ENCODE measurements around the gene AKT3.

Gene AKT3

DNA sequence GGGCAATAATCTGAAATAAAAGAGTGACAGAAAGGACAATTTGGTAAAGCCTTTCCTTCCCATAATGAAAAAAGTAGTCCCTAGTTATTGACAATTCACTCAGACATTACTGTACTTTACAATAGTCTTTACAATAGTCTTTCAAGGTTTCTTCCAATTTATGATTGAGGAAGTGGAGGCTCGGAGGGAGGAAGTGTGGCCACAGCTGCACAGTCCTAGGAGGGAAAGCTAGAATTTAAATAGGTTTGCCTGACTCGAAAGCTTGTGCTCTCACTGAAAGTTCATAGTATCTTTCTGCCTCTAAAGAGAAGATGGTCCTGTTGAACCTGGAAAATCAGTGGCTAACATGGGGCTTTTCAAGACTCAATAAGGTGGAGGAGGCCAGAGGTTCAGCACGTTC is 391.0 kb downstream of the AKT3 start:
- DNase-seq (ENCODE audit: low read depth), result no peak

DNA sequence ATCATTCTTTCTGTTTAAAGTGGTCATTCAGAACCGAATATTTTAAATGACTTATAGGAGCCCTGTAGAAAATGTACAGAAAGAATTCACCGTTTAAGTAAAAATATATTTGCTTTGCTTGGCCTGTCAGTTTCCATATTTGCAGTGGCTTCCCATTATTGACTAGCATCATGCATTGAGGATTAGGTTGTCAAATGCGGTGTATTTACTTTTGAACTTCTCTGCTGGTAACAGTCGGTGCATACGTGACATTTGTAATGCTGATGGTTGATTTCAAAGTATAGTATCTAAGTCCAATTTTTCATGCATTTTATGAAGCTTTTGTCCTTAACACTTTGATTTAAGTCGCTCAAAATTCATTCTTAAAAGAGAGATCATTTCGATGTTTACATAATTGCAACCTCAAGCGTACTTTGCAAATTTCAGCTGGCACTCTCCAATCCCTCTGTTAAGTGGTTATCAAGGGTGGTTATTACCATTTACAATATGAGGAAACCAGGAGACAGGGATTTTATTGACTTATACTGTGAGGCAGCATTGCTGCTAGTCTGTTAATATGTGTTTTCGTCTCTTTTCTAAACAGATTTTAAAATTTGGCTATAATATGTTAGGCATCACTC is 392.6 kb downstream of the AKT3 start:
- no peak for DNase-seq (ENCODE audit: low read depth)

DNA sequence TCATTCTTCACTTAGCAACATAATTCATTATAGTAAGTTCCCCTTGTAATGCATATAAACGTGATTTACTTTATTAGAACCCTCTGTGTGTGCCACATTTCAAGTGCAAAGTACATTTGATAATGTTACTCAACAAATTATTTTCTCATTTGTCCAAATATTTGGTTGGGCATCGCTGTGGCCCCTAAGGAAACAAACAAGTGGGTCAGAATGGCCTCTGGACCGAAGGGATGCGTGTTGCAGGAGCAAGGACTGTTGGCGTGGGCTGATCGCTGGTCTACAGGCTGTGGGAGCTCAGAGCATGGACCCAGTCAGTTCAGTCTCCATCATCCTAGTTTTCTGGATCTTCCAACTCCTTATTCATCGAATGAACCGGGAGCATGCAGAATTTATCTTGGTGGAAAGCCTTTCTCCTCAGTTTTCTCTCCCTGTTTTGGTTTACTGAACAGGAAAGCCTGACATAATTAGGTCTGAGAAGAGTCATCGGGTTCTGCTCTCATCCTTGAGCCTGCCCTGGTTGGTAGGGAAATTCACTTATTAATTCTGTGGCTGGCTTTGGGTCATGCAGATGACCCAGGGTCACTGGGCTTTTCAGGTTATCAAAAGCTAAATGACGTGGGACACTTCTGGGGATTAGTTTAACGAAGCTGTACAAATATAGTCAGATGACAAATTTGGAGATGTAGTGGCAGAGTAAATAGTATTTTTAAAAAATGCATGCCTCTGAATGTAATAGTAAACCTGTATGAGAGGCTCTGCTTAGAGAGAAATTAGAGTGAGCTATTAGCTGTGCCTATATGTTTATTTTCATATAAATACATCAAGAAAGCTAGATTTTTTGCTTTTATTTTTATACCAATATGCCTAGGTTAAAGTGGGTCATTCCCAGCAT is 394.0 kb downstream of the AKT3 start:
- DNase-seq (ENCODE audit: low read depth), result no peak

DNA sequence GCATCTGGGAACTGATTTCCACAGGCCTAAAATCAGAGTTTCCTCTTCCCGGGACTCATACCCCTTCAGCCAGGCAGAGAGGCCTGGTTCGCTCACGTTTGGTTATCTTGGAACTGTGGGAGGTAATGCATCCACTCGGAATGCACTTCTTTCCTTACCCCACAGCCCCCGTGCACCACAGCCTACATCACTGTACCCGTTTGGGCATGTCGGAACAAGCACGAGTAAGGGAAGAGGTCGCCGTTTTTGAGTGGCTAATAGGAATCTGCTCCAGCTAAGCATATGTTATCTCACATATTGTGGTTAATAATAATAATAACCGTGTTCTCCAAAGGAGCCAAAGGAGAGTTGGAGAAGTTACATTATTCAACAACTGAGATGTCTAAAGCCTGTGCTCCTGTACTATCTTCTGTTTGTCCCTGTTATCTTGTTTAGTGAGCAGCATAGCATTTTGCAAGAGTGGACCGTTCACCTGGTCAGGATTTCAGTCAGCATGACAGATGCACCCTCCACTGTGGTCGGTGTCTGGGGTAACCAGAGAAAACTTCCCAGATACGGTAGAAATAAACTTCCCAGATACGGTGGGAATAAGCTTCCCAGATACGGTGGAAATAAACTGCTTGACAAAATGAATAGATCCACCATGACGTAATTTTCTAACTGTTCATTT is 395.6 kb downstream of the AKT3 start:
- no peak for DNase-seq (ENCODE audit: low read depth)

DNA sequence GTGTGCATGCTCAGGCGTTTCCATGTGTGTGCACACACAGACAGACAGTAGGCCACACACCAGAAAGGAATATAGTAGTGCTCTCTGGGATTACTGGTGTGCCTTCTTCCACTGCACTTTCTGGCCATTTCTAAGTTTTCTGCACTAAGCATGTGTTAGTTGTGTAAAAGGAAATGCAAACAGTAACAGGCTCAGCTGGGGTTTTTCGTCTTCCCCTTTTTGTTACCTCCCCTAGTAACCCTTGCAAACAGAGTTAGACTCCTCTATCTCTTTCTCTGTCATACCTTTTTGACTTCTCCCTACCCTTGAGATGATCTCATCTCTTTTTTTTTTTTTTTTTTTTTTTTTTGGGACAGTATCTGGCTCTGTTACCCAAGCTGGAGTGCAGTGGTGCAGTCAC is 398.0 kb downstream of the AKT3 start:
- no peak for DNase-seq (ENCODE audit: low read depth)

DNA sequence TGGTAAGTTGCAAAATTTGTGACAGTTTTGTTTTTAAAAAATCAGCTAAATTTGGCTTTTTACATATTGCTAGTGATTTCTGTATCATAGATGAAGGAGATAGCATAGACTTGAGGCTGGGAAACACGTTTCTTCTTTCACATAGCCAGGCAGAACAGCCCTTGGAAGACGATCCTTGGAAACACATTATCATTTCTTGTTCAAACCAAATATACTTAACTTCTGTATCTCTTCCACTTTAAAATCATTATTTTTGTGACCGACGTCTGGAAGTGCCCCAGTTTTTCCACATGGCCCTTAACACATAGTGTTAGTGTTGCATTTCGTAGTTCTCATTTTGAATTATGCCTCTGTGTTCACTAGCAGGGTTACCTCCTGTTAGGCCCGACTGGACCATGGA is 400.7 kb downstream of the AKT3 start:
- DNase-seq (ENCODE audit: low read depth), result no peak

DNA sequence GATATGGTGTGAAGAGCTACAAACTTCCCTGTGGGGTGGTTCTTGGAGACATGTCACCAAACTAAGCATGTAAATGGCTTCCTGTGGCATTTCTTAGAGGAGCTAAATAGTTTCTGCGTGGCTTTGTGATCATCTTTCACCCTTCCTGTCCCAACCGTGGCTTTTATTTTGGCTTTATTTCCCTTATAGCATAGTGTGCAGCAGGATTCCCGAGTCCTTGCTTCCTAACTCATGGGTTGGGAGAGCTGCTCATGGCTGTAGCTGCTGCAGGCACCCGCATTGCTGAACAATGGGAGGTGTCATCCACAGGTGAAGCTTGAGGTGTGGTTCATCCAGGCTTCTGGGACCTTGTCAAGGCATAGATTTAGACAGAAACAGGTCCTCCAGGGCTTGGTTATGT is 402.2 kb downstream of the AKT3 start:
- DNase-seq (ENCODE audit: low read depth), result no peak

DNA sequence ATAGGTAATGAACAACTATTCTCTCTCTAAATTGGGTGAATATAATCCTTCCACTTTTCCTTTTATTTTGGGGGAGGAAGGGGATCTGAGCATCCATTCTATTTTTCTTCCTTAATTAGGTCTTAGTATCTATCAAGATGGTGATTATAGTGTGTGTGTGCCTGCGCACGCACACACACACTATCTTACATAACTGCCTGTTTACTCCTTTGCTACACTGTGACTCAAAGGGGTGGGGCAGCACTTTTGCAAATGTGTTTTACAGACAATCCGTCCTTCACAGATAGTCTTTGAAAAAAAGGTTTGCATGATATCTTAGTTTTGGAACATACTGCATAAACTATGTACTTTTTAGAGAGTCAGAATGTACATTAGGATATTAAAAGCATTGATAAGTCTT is 402.7 kb downstream of the AKT3 start:
- no peak for DNase-seq (ENCODE audit: low read depth)

DNA sequence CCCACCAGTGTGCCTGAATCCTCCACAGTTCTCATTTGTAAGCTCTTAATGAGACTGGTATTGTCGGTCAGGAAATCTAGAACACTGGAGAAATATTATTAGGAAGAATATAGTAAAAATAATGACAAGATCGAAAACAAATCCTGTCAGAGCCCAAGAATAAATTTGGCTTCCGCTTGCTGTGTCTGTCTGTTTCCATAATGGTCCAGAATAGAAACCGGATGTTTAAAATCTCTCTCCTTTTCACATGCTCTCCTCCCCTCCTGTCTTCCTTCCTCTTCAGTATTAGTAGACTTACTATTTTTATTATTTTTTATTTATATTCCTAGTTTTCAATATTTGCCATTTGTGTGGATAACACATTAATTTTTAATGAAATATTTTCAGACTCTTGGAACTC is 406.5 kb downstream of the AKT3 start:
- no peak for DNase-seq (ENCODE audit: low read depth)

DNA sequence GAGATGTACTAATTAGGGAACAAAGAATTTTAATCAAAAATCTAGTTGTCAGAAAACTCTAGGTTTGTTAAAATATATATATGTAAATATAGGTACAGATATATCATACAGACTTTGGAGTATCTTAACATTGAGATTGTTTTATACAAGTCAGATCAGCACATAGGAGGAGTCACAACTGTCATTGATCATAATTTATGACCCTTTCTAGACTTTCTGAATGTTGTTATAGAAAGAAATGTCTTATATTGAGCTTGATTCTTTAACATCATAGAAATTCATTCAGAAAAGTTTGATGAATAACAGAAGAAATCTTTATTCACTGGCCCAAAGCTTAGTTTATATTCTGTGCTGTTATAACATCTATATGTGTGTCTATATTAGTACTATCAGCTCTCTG is 408.4 kb downstream of the AKT3 start:
- DNase-seq (ENCODE audit: low read depth), result no peak

DNA sequence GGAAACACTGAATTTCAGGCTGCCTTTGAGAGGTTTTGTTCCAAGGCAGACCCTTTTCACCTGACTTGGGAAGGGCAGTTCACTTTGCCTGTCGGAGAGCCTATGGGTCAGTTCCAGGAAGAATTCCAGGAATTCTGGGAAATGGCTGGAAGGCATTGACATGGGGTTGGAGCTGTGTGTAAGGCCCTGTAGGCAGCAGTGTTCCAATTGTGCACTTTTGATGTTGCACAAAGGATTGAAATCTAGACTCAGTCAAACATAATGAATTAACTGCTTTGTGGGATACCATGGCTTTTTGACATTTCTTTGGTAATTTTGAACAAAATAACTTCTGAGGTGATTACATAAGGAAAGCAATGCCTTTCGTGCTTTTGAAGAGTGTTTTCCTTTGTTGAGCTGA is 409.6 kb downstream of the AKT3 start:
- no peak for DNase-seq (ENCODE audit: low read depth)

DNA sequence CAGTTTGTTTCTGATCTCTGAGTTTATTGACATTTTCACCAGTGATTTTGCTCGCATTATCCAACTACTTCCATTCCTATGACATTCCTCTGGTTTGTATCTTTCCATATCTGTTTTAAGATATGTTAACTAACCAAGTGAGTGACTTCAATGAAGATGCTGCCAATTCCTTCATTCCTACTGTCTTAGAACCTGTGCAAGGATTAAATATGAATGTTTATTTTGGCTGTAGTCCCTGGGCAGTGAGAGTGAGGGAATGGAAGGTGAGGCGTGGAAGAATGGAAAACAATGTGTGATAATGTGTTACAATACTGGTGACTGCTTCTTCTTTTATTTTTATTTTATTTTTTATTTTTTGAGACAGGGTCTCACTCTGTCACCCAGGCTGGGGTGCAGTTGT is 411.2 kb downstream of the AKT3 start:
- DNase-seq (ENCODE audit: low read depth), result no peak

All from stimulated activated CD8-positive, alpha-beta memory T cell treated with anti-CD3 and anti-CD28 coated beads, Interleukin-12 subunit alpha, Interleukin-12 subunit beta, amount 100 ng/mL, for 4 hours (primary cell).